Neuron (in vitro differentiated cells): ENCODE results near the gene PICK1.

ENCODE experiments used
- H2AFZ ChIP-seq: one replicate; pipeline ENCODE4 v1.6.1; 2013; ENCODE audit warnings: low read depth, mild to moderate bottlenecking, inconsistent platforms, low read length, moderate library complexity
- H3K27me3 ChIP-seq: one replicate; pipeline ENCODE4 v1.6.1; 2013; ENCODE audit warnings: low read length; ENCODE audit not compliant: insufficient read depth
- H3K36me3 ChIP-seq: one replicate; pipeline ENCODE4 v1.6.1; 2013; ENCODE audit warnings: low read length; ENCODE audit not compliant: insufficient read depth
- H3K4me1 ChIP-seq: one replicate; pipeline ENCODE4 v1.6.1; 2013; ENCODE audit warnings: low read length; ENCODE audit not compliant: insufficient read depth
- H3K4me3 ChIP-seq: 2 replicates; pipeline ENCODE4 v1.5.1; 2013; ENCODE audit warnings: mild to moderate bottlenecking, low read length, moderate library complexity
- H3K9me3 ChIP-seq: one replicate; pipeline ENCODE4 v1.6.1; 2013; ENCODE audit warnings: low read length

Gene PICK1

GRCh38 chr22:38087855-38088254, 30.7 kb downstream of the PICK1 start:
- H2AFZ ChIP-seq = no peak overlapping the region
- H3K36me3 ChIP-seq = no peaks in the 10 kb centered on the region
- no peaks in the 10 kb centered on the region for H3K9me3 ChIP-seq
- H3K4me3 ChIP-seq = no peak overlapping the region
- peaks cover 12% of the 10 kb centered on the region for H3K4me1 ChIP-seq
- H3K27me3 ChIP-seq = no peaks in the 10 kb centered on the region

DNA sequence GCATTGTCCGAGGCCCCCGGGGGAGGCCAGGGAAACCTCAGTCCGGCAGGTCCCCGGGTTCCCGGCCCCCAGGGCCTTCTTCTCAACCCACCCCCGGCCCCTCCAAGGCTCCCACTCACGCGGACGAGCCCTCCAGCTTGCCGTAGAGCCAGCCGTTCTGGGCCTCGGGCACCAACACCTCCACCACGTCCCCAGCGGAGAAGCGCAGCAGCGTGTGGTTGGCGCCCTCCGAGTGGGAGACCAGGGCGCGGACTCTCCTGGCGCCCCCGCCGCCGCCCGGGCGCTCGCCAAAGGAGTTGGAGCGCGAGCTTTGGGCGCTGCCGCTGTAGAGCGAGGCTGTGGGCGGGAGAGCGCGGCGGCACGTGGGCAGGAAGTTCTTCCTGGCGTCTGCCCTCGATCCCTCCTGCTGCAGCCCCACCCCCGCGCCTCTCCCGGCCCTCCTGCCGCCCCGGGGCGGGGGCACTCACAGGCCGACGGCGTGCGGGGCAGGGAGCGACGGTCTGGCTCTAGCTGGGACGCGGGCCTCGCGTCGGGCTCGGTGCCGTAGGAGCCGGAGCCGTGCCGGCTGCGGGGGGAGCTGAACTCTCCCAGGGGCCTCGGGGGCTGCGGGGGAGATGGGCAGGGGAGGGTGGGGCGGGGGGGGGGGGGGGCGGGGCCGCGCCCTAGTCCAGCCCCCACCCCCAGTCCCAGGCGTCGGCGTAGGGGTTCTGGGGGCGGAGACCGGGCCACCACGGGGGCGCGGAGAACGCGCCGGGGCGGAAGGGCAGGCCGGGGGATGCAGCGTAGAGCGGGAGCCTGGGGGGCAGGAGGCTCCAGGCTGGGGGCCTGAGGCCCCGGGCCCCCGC, 31.6 kb downstream of the PICK1 start:
- no peaks in the 10 kb centered on the region for H3K27me3 ChIP-seq
- H3K4me3 ChIP-seq = no peak overlapping the region
- no peaks in the 10 kb centered on the region for H3K9me3 ChIP-seq
- H3K36me3 ChIP-seq = no peaks in the 10 kb centered on the region
- H3K4me1 ChIP-seq = peaks cover 9% of the 10 kb centered on the region
- H2AFZ ChIP-seq = no peak overlapping the region

DNA sequence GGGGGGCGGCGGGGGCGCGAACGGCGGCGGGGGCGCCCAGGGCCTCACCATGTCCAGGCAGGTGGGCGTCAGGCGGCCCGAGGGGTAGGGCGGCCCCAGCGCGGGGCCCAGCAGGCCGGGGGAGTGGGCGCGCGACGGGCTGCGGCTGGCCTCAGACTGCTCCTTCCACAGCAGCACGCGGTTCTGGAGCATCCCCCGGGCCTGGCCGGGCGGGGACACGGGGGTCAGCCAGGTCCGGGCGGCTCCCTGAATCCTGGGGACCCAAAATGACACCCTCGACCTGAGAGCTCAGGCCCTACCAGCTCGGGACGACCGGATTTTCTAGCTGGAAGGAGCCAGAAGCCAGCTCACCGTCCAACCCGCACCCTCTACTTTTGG, 32.3 kb downstream of the PICK1 start:
- Histone ChIP-seq H2AFZ (no peak overlapping the region), H3K4me3 (no peak overlapping the region), H3K36me3 (no peaks in the 10 kb centered on the region), H3K9me3 (no peaks in the 10 kb centered on the region), H3K27me3 (no peaks in the 10 kb centered on the region), H3K4me1 (peaks cover 4% of the 10 kb centered on the region)

GRCh38 chr22:38097058-38097457, 39.9 kb downstream of the PICK1 start:
- H3K4me3 ChIP-seq = no peak overlapping the region
- no peaks in the 10 kb centered on the region for H3K27me3 ChIP-seq
- H3K36me3 ChIP-seq = no peaks in the 10 kb centered on the region
- H2AFZ ChIP-seq = no peak overlapping the region
- peaks cover 5% of the 10 kb centered on the region for H3K4me1 ChIP-seq
- H3K9me3 ChIP-seq = no peaks in the 10 kb centered on the region

GRCh38 chr22:38097557-38098409, 40.6 kb downstream of the PICK1 start:
- Histone ChIP-seq H3K27me3 (no peaks in the 10 kb centered on the region), H3K4me1 (peaks cover 5% of the 10 kb centered on the region), H3K9me3 (no peaks in the 10 kb centered on the region), H2AFZ (no peak overlapping the region), H3K4me3 (no peak overlapping the region), H3K36me3 (no peaks in the 10 kb centered on the region)

DNA sequence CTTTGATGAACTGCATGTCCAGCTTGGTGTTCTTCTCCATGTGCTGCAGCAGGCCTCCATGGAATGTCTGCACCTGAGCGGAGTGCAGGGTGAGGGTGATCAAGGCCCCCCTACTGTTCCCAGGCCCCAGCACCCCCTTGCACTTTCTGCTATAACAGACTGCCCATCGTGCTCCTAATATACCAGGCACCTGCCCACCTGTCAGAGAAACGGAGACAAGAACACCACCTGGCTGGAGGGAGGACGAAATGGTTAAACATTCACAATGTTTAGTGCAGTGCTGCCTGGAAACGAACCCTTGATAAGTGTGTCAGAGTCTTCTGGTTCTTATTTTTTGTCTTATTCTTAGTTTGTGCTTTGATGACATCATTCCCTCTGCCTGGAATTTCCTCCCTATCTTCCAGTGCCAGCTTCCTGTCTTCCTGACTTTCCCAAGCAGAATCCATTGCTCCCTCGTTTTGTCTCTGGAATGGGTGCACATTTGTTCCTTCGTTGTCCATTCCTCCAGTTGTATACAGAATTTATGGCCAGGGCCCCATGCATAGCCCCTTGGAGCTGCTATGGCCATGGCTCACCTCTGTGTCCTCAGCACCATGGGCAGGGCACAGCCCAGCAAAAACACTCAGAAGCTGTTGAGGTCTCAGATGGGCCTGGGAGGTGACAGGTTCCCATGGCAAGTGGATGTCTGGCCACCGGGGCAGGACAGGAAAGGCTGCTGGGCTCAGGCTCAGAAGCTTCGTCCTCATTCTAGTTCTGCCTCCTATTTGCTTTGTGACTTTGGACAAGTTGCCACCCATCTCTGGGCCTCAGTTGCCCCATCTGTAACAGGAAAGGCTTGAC, 41.4 kb downstream of the PICK1 start:
- Histone ChIP-seq H3K27me3 (no peaks in the 10 kb centered on the region), H3K9me3 (no peaks in the 10 kb centered on the region), H3K36me3 (no peaks in the 10 kb centered on the region), H2AFZ (no peak overlapping the region), H3K4me1 (peaks cover 5% of the 10 kb centered on the region), H3K4me3 (no peak overlapping the region)

- H3K4me3 ChIP-seq = no peak overlapping the region
- H3K9me3 ChIP-seq = no peaks in the 10 kb centered on the region
- no peaks in the 10 kb centered on the region for H3K4me1 ChIP-seq
- H2AFZ ChIP-seq = no peak overlapping the region
- no peaks in the 10 kb centered on the region for H3K27me3 ChIP-seq
- H3K36me3 ChIP-seq = no peaks in the 10 kb centered on the region
These were observed 46.4 kb downstream of the PICK1 start for GRCh38 chr22:38103641-38104040.

DNA sequence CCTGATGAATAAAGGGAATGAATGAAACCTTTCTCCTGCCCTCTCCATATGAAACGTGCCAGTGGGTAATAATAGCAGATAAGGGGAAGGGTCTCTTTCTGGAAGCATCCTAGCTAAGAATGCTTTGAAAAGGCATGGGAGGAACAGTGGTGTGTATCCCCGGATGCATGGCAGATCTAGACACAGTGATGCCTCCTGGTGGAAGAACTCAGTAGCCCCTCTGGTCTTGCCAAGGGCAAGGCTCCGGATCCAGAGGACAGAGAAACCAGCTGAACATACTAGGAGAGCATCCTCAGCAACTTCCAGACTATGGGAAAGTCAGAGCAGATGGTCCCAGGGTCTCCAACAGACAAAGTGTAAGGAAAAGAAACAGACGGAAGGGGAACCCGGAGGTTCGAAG, 46.9 kb downstream of the PICK1 start:
- Histone ChIP-seq H3K27me3 (no peaks in the 10 kb centered on the region), H3K9me3 (no peaks in the 10 kb centered on the region), H3K4me3 (no peak overlapping the region), H3K4me1 (no peaks in the 10 kb centered on the region), H3K36me3 (no peaks in the 10 kb centered on the region), H2AFZ (no peak overlapping the region)

GRCh38 chr22:38106814-38107578, 49.8 kb downstream of the PICK1 start:
- no peaks in the 10 kb centered on the region for H3K27me3 ChIP-seq
- H3K36me3 ChIP-seq = no peaks in the 10 kb centered on the region
- no peak overlapping the region for H3K4me3 ChIP-seq
- H3K9me3 ChIP-seq = no peaks in the 10 kb centered on the region
- no peaks in the 10 kb centered on the region for H3K4me1 ChIP-seq
- H2AFZ ChIP-seq = no peak overlapping the region

DNA sequence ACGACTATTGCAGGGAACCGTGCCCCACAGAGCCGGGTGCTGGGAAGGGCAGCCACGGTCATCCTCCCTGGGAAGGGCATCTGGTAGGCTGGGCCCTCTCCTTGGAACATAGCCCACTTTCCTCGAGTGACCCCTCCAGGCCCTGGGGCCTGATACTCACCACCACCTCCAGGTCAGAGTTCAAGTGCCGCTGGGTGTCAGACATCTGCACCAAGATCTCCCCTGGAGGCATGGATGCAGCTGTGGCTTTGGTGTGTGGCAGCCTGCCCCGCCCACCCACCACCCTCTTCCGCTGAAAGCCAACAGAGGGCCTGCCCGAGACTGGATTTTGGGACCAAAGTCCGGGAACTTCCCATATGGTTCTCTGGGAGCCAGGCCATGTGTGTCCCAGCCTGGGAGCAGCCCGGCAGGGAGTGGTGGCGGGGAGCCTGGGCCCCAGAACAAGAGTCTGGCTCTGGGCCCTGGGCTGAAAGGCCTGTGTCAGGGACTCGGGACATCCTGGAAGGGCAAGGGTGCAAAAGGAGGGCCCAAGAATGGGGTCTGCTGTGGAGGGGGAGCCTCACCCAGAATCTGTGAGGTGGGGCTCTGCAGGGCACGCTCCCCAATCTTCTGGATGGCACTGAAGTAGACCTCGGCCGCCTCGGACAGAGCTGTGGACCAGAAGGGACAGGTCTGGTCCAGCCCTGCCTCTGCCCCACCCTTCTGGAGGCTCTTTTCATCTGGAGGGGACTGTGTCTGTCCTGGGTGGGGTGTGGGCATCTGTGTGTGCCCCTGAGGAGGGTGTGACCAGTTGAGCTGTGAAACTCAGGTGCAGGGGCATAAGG, 50.7 kb downstream of the PICK1 start:
- H3K27me3 ChIP-seq = no peaks in the 10 kb centered on the region
- no peaks in the 10 kb centered on the region for H3K4me1 ChIP-seq
- no peak overlapping the region for H3K4me3 ChIP-seq
- no peaks in the 10 kb centered on the region for H3K9me3 ChIP-seq
- no peaks in the 10 kb centered on the region for H3K36me3 ChIP-seq
- H2AFZ ChIP-seq = no peak overlapping the region

DNA sequence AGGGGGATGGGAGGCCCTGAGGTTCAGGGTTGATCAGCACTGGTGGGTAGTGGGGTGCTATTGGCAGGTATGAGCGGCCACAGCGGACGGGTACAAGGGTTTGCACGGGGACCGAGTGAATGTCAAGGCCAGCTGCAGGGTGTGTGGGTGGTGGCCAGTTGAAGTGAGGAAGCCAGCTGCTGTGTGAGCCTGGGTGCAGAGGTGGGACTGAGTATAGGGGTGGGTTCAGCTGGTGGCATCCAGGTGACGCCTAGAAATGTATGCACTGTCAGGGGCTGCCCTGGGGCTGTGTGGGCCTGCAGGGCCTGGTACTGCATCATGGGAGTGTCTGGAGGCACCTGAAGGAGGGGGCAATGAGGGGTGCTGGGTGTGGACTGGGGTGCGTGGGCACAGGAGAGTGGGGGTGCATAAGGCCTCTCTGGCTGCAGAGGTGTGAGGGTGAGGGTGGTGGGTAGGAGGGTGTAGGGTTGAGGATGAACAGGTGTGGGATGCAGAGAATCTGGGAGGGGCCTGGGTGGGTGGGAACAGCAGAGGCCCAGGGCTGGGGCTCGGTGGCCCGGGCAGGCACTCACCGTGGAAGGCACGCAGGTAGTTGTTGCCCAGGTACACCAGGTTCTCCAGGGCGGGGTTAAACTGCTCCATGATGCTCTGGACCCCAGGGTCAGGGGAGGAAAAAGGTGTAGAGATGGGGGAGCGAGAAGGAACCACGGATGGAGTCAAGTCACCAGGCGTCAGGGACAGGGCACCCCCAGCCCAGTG, 51.5 kb downstream of the PICK1 start:
- Histone ChIP-seq H3K36me3 (no peaks in the 10 kb centered on the region), H3K27me3 (no peaks in the 10 kb centered on the region), H3K4me1 (no peaks in the 10 kb centered on the region), H3K9me3 (no peaks in the 10 kb centered on the region), H2AFZ (no peak overlapping the region), H3K4me3 (no peak overlapping the region)
